Lower leg skin (tissue), 4 donors: ENCODE data around the gene FYTTD1. TPM values are rescaled to one million over a fixed set of nuclear protein-coding genes. Genes with fewer than 3 reads are reported as not detected.

Experiments
- DNase-seq, 2 donors: peaks; one replicate each; pipeline ENCODE4 v3.0.0-alpha.2; 2019; ENCODE audit warnings: low spot score in 2 of 2
- H3K4me3 ChIP-seq: fragments of 200-600 bp; sonication (generic); 2 replicates; pipeline ENCODE4 v1.5.1; 2017; ENCODE audit warnings: mild to moderate bottlenecking, low read depth; ENCODE audit not compliant: poor library complexity, severe bottlenecking
- POLR2A ChIP-seq, 2 donors: fragments of 450-650 bp; IDR thresholded peaks; one replicate each; pipeline ENCODE4 v1.6.1; 2016 to 2017; ENCODE audit warnings: antibody characterized with exemption in 2 of 2, mild to moderate bottlenecking in 1 of 2, moderate library complexity in 1 of 2
- WGBS, 2 donors: methylation state at CpG; one replicate each; pipeline ENCODE4 v1.1.5; 2018; 5-methylcytosine and 5-hydroxymethylcytosine counted together
- intact Hi-C: fragments of 100-400 bp; cut with DNase I; formaldehyde crosslinking; loops from one replicate; pipeline ENCODE4 v1.15.0; 2023; ENCODE audit warnings: low total_unique reads
- total RNA-seq, 4 donors: library from RNA; depleted of rRNA; stranded (reverse); fragments of >200 nt; gene quantifications; one replicate each; pipeline ENCODE4 v1.1.0, GENCODE V29; 2016
- TF ChIP-seq, protein P1 (sequence below), 3 donors: fragments of 450-650 bp; IDR thresholded peaks; one replicate each; pipeline ENCODE4 v1.5.1; 2016; ENCODE audit warnings: antibody characterized with exemption in 3 of 3, mild to moderate bottlenecking in 3 of 3, moderate library complexity in 2 of 3

The FYTTD1 gene
- total RNA-seq, 4 donors from 2014 or later, result 44.6 to 65.1 (median 54.3) TPM

DNA sequence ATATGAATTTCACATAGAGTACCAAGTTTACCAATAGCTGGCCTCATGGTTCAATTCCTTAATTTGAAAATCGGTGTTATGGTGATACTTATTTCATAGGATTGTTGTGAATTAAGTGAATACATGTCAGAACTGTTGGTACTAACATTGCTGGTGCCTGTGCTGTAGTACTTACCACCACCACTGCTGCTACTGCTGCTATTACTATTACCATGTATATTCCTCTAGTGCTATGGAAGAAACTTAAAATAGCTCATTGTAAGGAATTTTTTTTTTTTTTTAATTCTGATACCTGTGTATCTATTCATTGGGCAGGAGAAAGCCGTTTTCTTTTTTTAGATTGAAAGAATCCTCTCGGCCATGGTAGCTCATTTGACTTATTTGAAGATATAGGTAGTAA is 3.6 kb downstream of the FYTTD1 start:
- TF ChIP-seq, protein P1, sequence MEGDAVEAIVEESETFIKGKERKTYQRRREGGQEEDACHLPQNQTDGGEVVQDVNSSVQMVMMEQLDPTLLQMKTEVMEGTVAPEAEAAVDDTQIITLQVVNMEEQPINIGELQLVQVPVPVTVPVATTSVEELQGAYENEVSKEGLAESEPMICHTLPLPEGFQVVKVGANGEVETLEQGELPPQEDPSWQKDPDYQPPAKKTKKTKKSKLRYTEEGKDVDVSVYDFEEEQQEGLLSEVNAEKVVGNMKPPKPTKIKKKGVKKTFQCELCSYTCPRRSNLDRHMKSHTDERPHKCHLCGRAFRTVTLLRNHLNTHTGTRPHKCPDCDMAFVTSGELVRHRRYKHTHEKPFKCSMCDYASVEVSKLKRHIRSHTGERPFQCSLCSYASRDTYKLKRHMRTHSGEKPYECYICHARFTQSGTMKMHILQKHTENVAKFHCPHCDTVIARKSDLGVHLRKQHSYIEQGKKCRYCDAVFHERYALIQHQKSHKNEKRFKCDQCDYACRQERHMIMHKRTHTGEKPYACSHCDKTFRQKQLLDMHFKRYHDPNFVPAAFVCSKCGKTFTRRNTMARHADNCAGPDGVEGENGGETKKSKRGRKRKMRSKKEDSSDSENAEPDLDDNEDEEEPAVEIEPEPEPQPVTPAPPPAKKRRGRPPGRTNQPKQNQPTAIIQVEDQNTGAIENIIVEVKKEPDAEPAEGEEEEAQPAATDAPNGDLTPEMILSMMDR (IDR thresholded peaks at IDR 0.05), result no peak
- no peak overlapping the region for H3K4me3 ChIP-seq
- no peak for DNase-seq
- intact Hi-C loops, result no loop called here
- 91 to 92% methylated on average over 3 of the region's 3 CpGs for WGBS, 2 donors

DNA sequence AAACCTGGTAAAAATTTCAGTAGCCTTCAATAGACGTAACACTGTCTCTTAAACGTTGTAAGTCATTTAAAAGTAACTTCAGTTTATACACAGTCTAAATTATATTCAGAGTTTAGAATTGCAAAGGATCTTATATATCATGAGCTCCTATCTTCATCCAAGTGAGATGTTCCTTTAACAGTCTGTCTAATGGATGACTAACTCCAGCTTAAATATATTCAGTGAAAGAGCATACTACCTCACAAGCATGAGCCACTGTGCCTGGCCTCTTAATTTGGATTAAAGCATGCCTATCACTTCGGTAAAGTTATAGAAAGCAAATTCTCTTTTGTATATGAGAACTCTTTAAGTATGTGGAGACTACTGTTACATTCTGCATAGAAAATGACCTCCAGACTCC is 7.0 kb downstream of the FYTTD1 start:
- intact Hi-C loops, result no loop called here
- H3K4me3 ChIP-seq, result no peak overlapping the region
- no peak for TF ChIP-seq POLR2A (IDR thresholded peaks at IDR 0.05)
- DNase-seq, result no peak
- 91% methylated on average over 3 of the region's 3 CpGs for WGBS, 2 donors

- no peak overlapping the region for H3K4me3 ChIP-seq
- TF ChIP-seq, protein P1 (IDR thresholded peaks at IDR 0.05), result no peak
- no peak for TF ChIP-seq POLR2A (IDR thresholded peaks at IDR 0.05)
- intact Hi-C loops, result no loop called here
- DNase-seq, result no peak
- WGBS, 2 donors, result 97% methylated on average over 4 of the region's 4 CpGs
Measured at GRCh38 chr3:197758512-197758911, 8.8 kb downstream of the FYTTD1 start.

GRCh38 chr3:197761784-197762183 is 12.1 kb downstream of the FYTTD1 start:
- DNase-seq, result no peak
- TF ChIP-seq, protein P1 (IDR thresholded peaks at IDR 0.05), result no peak
- no peak for TF ChIP-seq POLR2A (IDR thresholded peaks at IDR 0.05)
- intact Hi-C loops, result no loop called here
- H3K4me3 ChIP-seq, result no peak overlapping the region

DNA sequence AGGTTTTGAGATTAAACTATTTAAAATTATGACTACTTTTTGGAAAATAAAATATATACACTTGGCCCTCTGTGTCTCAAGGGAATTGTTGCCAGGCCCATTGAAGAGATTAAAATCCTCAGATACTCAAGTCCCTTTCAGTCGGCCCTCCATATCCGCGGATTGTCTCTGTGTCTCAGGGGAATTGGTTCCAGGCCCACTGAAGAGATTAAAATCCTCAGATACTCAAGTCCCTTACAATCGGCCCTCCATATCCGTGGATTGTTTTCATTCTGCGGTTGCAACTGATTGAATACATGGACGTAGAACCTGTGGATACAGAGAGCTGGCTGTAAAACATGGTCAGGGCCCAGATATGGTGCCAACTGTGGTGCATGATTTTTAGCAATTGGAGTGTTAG is 25.6 kb downstream of the FYTTD1 start:
- intact Hi-C loops, result no loop called here
- WGBS, 2 donors, result 82 to 83% methylated on average over 7 of the region's 7 CpGs

GRCh38 chr3:197782230-197782629 is 32.5 kb downstream of the FYTTD1 start:
- TF ChIP-seq POLR2A (IDR thresholded peaks at IDR 0.05), result no peak
- TF ChIP-seq, protein P1 (IDR thresholded peaks at IDR 0.05), result no peak
- WGBS, 2 donors, result 72 to 83% methylated on average over 4 of the region's 4 CpGs
- intact Hi-C loops, result no loop called here
- no peak for DNase-seq
- H3K4me3 ChIP-seq, result no peak overlapping the region

More for the DNA sequence above, 25.6 kb downstream of the FYTTD1 start:
- no peak for DNase-seq
- no peak overlapping the region for H3K4me3 ChIP-seq
- TF ChIP-seq, protein P1 (IDR thresholded peaks at IDR 0.05), result no peak
- no peak for TF ChIP-seq POLR2A (IDR thresholded peaks at IDR 0.05)
